GM19035 (cell line): Measurements from ENCODE around the gene SLC35A4.
"Not testable (repeated sequence)": the region's sequence is repeated elsewhere in the genome, so short reads cannot be mapped to it uniquely, and the experiment has no call there.

Source experiments
- ATAC-seq: cut with Tn5 transposase; IDR thresholded peaks from one replicate; pipeline ENCODE4 v1.9.1; 2021; ENCODE audit not compliant: unreplicated experiment

SLC35A4 gene

GRCh38 chr5:140588311-140589070 lies 23.9 kb downstream of the SLC35A4 start:
- no peak for ATAC-seq

GRCh38 chr5:140590861-140591260 lies 26.2 kb downstream of the SLC35A4 start:
- ATAC-seq: no peak

GRCh38 chr5:140591747-140592372 lies 27.2 kb downstream of the SLC35A4 start:
- no peak for ATAC-seq

- not testable (repeated sequence) for ATAC-seq
Observed at GRCh38 chr5:140593070-140593469, 28.4 kb downstream of the SLC35A4 start.

- no peak for ATAC-seq
Observed at GRCh38 chr5:140594169-140594568, 29.5 kb downstream of the SLC35A4 start.

- no peak for ATAC-seq
Observed at GRCh38 chr5:140595538-140596300, 31.1 kb downstream of the SLC35A4 start.

- no peak for ATAC-seq
Observed at GRCh38 chr5:140596321-140596741, 31.7 kb downstream of the SLC35A4 start.

GRCh38 chr5:140598836-140599235 lies 34.2 kb downstream of the SLC35A4 start:
- ATAC-seq: no peak

GRCh38 chr5:140600096-140600495 lies 35.5 kb downstream of the SLC35A4 start:
- no peak for ATAC-seq

GRCh38 chr5:140602147-140602546 lies 37.5 kb downstream of the SLC35A4 start:
- no peak for ATAC-seq

- not testable (repeated sequence) for ATAC-seq
Observed at GRCh38 chr5:140603446-140603698, 38.7 kb downstream of the SLC35A4 start.

GRCh38 chr5:140603734-140604133 lies 39.1 kb downstream of the SLC35A4 start:
- no peak for ATAC-seq

- no peak for ATAC-seq
Observed at GRCh38 chr5:140605879-140606278, 41.3 kb downstream of the SLC35A4 start.

- ATAC-seq: no peak
Observed at GRCh38 chr5:140607031-140607430, 42.4 kb downstream of the SLC35A4 start.

GRCh38 chr5:140608722-140609121 lies 44.1 kb downstream of the SLC35A4 start:
- no peak for ATAC-seq

- no peak for ATAC-seq
Observed at GRCh38 chr5:140609126-140609525, 44.5 kb downstream of the SLC35A4 start.

- no peak for ATAC-seq
Observed at GRCh38 chr5:140611020-140611521, 46.4 kb downstream of the SLC35A4 start.
